Measurements from ENCODE around the gene SCO1. TPM values are rescaled to one million over a fixed set of nuclear protein-coding genes. Genes with fewer than 3 reads are reported as not detected.

SCO1 gene
- total RNA-seq, 1 experiment from 2014 or later = 60.3 TPM

DNA sequence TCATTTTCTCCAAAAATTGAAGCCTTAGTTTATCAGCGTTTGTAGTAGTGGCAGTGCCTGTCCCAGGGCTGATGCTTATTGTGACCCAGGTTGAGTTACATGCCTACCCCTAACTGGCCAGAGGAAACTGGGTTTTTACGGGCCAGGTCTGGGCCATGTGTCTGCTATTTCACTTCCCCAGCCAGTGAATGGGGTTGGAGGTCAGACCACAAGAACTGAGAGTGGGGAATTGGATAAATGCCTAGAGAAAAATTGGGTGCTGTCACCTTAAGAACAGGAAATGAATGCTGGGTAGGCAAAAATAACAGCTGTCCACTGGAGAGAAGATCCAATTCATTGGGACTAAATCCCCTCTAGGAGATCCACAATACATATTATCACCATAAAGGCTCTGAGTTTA, 5.2 kb upstream of the SCO1 start:
- Mint-ChIP-seq H3K4me3 (no peak overlapping the region), H3K36me3 (ENCODE audit: insufficient read depth in 1 of 3, low read depth in 3 of 3) (peaks cover 3 to 22% (median 17%) of the 10 kb centered on the region in 3 experiments; a peak in 5 of 7 replicates)

More for the DNA sequence above, 5.2 kb upstream of the SCO1 start:
- H3K9me3 Mint-ChIP-seq = no peaks in the 10 kb centered on the region
- Histone ChIP-seq H3K18ac (ENCODE audit: insufficient read length, low read depth, low read length) (no peak overlapping the region), H4K8ac (replicated peaks; ENCODE audit: insufficient read length, low read depth, low read length) (no peak overlapping the region), H3K14ac (ENCODE audit: insufficient read depth, low read length) (no peak overlapping the region), H3K79me1 (ENCODE audit: insufficient read depth, low read depth, low read length, poor library complexity, severe bottlenecking) (no peaks in the 10 kb centered on the region), H3K23ac (ENCODE audit: insufficient read length, low read depth, low read length) (no peak overlapping the region), H3K56ac (ENCODE audit: insufficient read length, low read depth, low read length) (no peak overlapping the region), H3K9me3 (ENCODE audit: control insufficient read depth, low read depth, low read length) (no peaks in the 10 kb centered on the region), H4K20me1 (ENCODE audit: control insufficient read depth, insufficient read depth, insufficient read length) (no peaks in the 10 kb centered on the region), H3K4me2 (ENCODE audit: insufficient read depth, insufficient read length, low read length) (no peak overlapping the region), H3T11ph (ENCODE audit: low read length) (no peak overlapping the region), H2BK20ac (ENCODE audit: low read depth, low read length, poor library complexity, severe bottlenecking) (no peak overlapping the region), H3K27ac (ENCODE audit: insufficient read length, low read depth, low read length) (no peak overlapping the region), H2BK15ac (ENCODE audit: low read depth, low read length) (no peak overlapping the region), H3K27me3 (ENCODE audit: insufficient read depth, low read length) (no peaks in the 10 kb centered on the region), H3K4ac (ENCODE audit: low read depth, low read length) (no peak overlapping the region), H2AK5ac (ENCODE audit: insufficient read length, low read length) (no peak overlapping the region), H2BK12ac (ENCODE audit: insufficient read length, low read depth, low read length) (no peak overlapping the region), H4K5ac (ENCODE audit: insufficient read length, low read depth, low read length) (no peak overlapping the region), H3K4me1 (ENCODE audit: insufficient read depth, low read length) (no peaks in the 10 kb centered on the region), H2BK5ac (ENCODE audit: insufficient read length, low read length) (no peak overlapping the region), H2AFZ (ENCODE audit: low read length) (no peak overlapping the region), H4K91ac (ENCODE audit: insufficient read length, low read depth, low read length) (no peak overlapping the region), H2BK120ac (ENCODE audit: low read depth, low read length, poor library complexity, severe bottlenecking) (no peak overlapping the region), H3K79me2 (ENCODE audit: insufficient read depth, low read length) (no peaks in the 10 kb centered on the region), H3K9ac (ENCODE audit: extremely low read depth, insufficient read length, low read length) (no peak overlapping the region), H3K23me2 (ENCODE audit: insufficient read length, low read depth, low read length, poor library complexity, severe bottlenecking) (peaks cover 5% of the 10 kb centered on the region)
- H3K27me3 Mint-ChIP-seq (ENCODE audit: low read depth) = no peaks in the 10 kb centered on the region
- H3K4me1 Mint-ChIP-seq = peaks cover 11 to 15% of the 10 kb centered on the region in 2 experiments
- TF ChIP-seq, protein P1, sequence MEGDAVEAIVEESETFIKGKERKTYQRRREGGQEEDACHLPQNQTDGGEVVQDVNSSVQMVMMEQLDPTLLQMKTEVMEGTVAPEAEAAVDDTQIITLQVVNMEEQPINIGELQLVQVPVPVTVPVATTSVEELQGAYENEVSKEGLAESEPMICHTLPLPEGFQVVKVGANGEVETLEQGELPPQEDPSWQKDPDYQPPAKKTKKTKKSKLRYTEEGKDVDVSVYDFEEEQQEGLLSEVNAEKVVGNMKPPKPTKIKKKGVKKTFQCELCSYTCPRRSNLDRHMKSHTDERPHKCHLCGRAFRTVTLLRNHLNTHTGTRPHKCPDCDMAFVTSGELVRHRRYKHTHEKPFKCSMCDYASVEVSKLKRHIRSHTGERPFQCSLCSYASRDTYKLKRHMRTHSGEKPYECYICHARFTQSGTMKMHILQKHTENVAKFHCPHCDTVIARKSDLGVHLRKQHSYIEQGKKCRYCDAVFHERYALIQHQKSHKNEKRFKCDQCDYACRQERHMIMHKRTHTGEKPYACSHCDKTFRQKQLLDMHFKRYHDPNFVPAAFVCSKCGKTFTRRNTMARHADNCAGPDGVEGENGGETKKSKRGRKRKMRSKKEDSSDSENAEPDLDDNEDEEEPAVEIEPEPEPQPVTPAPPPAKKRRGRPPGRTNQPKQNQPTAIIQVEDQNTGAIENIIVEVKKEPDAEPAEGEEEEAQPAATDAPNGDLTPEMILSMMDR (conservative IDR thresholded peaks at IDR 0.05) = no peak
- H3K27ac Mint-ChIP-seq = no peak overlapping the region; a peak in 1 of 7 replicates
- no peak for DNase-seq
- no CpG with 5 or more reads among the region's 2 CpGs for WGBS (ENCODE audit: extremely low coverage, insufficient read length, low lambda C conversion rate)
